GM21367 (cell line): ENCODE results near the gene UFD1.

Experiments
- ATAC-seq: cut with Tn5 transposase; IDR thresholded peaks from one replicate; pipeline ENCODE4 v1.9.1; 2021; ENCODE audit not compliant: unreplicated experiment

Gene UFD1

DNA sequence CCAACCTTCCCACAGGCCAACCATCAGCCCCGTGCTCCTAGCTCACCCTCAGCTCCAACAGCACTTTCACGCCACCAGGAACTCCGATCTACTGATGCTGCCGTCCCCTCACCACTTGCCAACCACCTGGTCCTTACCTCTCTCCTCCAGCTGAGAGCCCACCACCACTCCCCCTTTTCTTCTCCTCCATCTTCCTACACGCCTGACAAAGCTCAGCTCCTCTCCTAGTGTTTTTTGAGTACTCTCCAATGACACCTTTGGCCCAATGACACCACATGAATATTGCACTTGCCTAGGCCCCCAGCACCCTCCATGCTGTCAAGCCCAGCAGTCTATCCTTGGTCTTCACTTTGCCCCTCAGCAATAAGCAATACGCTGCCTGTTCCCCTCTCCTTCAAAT, 78.1 kb downstream of the UFD1 start:
- no peak for ATAC-seq
